Mononuclear cell (primary cell): ENCODE results near the gene TMEM164. TPM values are rescaled to one million over a fixed set of nuclear protein-coding genes. Genes with fewer than 3 reads are reported as not detected.

Experiments used
- H3K27me3 ChIP-seq: 2 replicates; pipeline ENCODE4 v1.6.0; 2011; ENCODE audit warnings: low read length, control low read depth; ENCODE audit not compliant: insufficient read depth
- H3K4me1 ChIP-seq: 2 replicates; pipeline ENCODE4 v1.5.1; 2011; ENCODE audit warnings: mild to moderate bottlenecking, low read length, control low read depth; ENCODE audit not compliant: insufficient read depth
- H3K4me3 ChIP-seq: 2 replicates; pipeline ENCODE4 v1.5.1; 2011; ENCODE audit warnings: mild to moderate bottlenecking, low read length, moderate library complexity
- H3K9me3 ChIP-seq: 2 replicates; pipeline ENCODE4 v1.5.1; 2011; ENCODE audit warnings: low read depth, mild to moderate bottlenecking, control low read depth, low read length
- total RNA-seq: library from RNA; depleted of rRNA; stranded (reverse); fragments of >200 nt; gene quantifications from one replicate; pipeline ENCODE4 v1.2.3, GENCODE V29; 2012

Gene TMEM164
- total RNA-seq, 1 donor: 13.5 TPM

- Histone ChIP-seq H3K4me1 (no peaks in the 10 kb centered on the region), H3K27me3 (no peaks in the 10 kb centered on the region), H3K4me3 (no peak overlapping the region), H3K9me3 (no peaks in the 10 kb centered on the region)
Observed at GRCh38 chrX:110218591-110218990, 215.7 kb downstream of the TMEM164 start.

- no peaks in the 10 kb centered on the region for H3K27me3 ChIP-seq
- H3K4me3 ChIP-seq: no peak overlapping the region
- H3K4me1 ChIP-seq: no peaks in the 10 kb centered on the region
- no peaks in the 10 kb centered on the region for H3K9me3 ChIP-seq
Observed at GRCh38 chrX:110219920-110220319, 217.0 kb downstream of the TMEM164 start.

- no peak overlapping the region for H3K4me3 ChIP-seq
- H3K4me1 ChIP-seq: no peaks in the 10 kb centered on the region
- no peaks in the 10 kb centered on the region for H3K9me3 ChIP-seq
- H3K27me3 ChIP-seq: no peaks in the 10 kb centered on the region
Observed at GRCh38 chrX:110222497-110223257, 219.8 kb downstream of the TMEM164 start.

GRCh38 chrX:110224926-110225617 lies 222.2 kb downstream of the TMEM164 start:
- Histone ChIP-seq H3K9me3 (no peaks in the 10 kb centered on the region), H3K4me1 (no peaks in the 10 kb centered on the region), H3K27me3 (no peaks in the 10 kb centered on the region), H3K4me3 (no peak overlapping the region)

- no peak overlapping the region for H3K4me3 ChIP-seq
- no peaks in the 10 kb centered on the region for H3K4me1 ChIP-seq
- H3K9me3 ChIP-seq: no peaks in the 10 kb centered on the region
- H3K27me3 ChIP-seq: no peaks in the 10 kb centered on the region
Observed at GRCh38 chrX:110226931-110227330, 224.0 kb downstream of the TMEM164 start.
